ENCODE measurements around the gene RGS16.

GRCh38 chr1:182633031-182633430 lies 28.8 kb upstream of the RGS16 start:
- no peak for TF ChIP-seq POLR2A (IDR thresholded peaks at IDR 0.05)
- TF ChIP-seq, protein P1, sequence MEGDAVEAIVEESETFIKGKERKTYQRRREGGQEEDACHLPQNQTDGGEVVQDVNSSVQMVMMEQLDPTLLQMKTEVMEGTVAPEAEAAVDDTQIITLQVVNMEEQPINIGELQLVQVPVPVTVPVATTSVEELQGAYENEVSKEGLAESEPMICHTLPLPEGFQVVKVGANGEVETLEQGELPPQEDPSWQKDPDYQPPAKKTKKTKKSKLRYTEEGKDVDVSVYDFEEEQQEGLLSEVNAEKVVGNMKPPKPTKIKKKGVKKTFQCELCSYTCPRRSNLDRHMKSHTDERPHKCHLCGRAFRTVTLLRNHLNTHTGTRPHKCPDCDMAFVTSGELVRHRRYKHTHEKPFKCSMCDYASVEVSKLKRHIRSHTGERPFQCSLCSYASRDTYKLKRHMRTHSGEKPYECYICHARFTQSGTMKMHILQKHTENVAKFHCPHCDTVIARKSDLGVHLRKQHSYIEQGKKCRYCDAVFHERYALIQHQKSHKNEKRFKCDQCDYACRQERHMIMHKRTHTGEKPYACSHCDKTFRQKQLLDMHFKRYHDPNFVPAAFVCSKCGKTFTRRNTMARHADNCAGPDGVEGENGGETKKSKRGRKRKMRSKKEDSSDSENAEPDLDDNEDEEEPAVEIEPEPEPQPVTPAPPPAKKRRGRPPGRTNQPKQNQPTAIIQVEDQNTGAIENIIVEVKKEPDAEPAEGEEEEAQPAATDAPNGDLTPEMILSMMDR (IDR thresholded peaks at IDR 0.05): no peak

All from uterus (tissue), 2 donors.